Activated CD4-positive, CD25-positive, alpha-beta regulatory T cell treated with anti-CD3 and anti-CD28 coated beads, Interleukin-2, amount 50 U/mL, for 16 hours (primary cell): Measurements from ENCODE around the gene SRM.
"Not testable (repeated sequence)": the region's sequence is repeated elsewhere in the genome, so short reads cannot be mapped to it uniquely, and the experiment has no call there.

Experiments
- DNase-seq: peaks from one replicate; pipeline ENCODE4 v3.0.0-alpha.2; 2020; ENCODE audit warnings: low read depth, low spot score

SRM gene

GRCh38 chr1:11044849-11045427 lies 14.9 kb downstream of the SRM start:
- no peak for DNase-seq

GRCh38 chr1:11044086-11044848 lies 15.6 kb downstream of the SRM start:
- DNase-seq, result no peak

DNA sequence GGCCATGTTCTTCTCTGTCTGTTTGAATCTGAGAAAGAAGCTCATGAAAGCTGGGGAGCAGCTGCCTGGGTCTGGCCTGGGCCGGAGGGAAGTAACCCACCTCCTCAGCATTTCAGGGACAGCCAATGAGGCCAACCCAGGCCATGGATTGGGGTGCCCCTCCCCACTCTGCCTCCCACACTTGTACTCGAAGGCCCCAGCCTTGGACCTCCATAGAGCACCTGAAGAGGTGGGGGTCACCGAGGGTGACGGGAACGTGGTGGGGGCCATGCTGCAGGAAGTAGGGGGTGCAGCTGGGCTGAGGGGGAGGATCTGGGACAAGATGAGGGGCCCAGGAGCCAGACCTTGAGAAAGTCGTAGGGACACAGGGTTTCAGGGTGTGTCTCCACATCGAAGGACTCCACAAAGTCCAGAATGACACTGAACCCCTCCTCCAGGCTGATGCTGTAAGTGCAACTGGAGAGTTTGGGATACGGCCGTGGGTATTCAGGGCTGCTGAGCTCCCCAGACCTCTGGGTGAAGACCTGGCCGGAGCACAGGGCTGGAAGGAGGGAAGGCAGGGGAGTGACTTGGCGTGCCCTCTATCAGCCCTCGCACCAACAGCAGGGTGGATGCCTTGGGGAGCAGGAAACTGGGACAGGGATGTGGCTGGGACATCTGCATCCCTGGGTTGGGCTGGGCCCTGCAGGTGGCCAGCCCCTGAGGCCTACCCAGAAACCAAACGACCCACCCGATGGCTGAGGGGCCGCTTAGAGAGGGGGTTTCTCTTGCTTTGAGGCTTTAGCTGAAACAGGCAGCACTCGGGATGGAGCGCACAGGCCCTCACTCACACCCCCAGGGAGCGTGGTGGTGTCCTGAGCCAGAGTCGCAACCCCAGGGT lies 16.6 kb downstream of the SRM start:
- no peak for DNase-seq

- DNase-seq, result no peak
These were observed 17.8 kb downstream of the SRM start for GRCh38 chr1:11042065-11042464.

GRCh38 chr1:11041048-11041447 lies 18.8 kb downstream of the SRM start:
- no peak for DNase-seq

- DNase-seq, result not testable (repeated sequence)
These were observed 19.8 kb downstream of the SRM start for GRCh38 chr1:11040105-11040429.

DNA sequence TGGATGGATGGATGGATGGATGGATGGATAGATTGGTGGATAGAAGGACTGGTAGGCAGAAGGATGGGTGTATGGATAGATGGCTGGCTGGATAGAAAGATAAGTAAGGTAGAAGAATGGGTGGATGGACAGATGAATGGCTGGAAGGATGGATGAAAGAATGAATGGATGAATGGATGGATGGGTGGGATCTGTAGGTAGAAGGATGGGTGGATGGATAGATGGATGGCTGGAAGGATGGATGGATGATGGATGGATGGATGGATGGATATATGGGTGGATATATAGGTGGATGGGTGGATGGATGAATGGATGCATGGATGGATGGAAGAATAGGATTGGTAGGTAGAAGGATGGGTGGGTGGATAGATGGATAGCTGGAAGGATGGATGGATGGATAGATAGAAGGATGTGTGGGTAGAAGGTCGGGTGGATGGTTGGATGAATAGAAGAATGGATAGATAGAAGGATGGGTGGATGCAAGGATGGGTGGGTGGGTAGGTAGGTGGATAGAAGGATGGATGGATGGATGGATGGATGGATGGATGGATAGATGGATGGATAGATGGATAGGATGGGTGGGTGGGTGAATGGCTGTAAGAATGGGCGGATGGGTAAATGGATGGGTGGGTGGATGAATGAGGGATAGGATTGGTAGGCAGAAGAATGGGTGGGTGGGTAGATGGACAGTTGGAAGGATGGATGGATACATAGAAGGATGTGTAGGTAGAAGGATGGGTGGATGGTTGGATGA lies 20.3 kb downstream of the SRM start:
- DNase-seq, result no peak

DNA sequence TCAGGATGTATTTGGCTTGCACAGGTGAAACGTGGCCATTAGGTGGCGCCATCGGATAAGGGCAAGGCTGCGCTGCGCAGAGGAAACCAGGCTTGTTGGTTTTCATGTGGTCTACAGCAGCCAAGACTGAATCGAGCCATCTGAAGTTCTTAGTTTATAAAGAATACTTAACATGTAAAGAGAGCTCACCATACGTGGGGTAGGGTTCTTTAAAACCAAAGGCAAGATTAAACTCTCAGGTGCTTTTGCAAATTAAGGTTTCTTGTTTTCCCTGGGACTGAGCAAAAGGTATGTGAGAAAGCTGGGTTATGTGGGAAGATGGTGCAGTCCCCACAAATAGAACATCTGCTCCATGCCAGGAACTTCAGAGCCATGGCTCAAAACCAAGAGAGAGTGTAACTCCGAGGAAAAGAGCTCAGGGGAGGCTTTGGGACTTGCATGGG lies 22.1 kb downstream of the SRM start:
- peak; percentile 82 for DNase-seq

GRCh38 chr1:11037019-11037739 lies 22.6 kb downstream of the SRM start:
- DNase-seq, result not testable (repeated sequence)

DNA sequence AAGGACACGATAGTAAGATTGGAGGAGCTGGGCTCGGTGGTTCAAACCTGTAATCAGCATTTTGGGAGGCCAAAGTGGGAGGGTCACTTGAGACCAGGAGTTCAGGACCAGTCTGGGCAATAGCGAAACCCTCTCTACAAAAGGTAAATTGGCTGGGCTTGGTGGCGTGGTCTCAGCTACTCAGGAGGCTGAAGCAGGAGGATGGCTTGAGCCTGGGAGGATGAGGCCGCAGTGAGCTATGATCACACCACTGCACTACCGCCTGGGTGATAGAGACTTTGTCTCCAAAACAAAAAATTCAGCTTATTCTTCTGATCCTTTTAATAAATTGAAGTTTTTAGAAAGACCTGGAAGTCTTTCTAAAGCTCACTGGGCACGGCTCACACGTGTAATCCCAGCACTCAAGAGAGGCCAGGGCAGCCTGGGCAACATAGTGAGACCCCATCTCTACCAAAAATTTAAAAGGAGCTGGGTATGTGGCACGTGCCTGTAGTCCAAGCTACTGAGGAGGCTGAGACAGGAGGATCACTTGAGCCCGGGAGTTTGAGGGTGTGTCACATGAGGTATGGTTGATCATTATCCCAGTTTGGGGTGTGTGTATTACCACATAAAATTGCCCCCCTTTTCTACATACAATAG lies 28.1 kb downstream of the SRM start:
- DNase-seq, result no peak

- DNase-seq, result no peak
These were observed 29.0 kb downstream of the SRM start for GRCh38 chr1:11030865-11031264.

GRCh38 chr1:11028018-11028417 lies 31.8 kb downstream of the SRM start:
- no peak for DNase-seq

DNA sequence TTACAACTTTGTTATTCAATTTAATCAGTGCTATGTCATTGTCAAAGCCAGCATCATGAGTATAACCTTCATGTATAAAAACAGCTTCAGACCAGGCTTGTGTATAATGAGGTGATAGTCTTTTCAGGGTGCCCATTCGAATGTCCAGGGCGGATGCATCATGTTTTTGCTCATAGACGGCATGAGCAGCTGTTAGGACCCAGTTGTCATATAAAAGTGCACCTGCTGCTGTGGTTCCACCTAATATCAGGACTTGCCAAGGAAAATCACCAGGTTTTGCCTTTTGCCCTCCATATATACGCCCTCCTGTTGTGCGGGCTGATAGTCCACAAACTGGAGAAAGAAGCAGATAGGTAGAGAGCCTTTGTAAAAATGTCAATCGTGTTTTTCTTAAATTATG lies 32.5 kb downstream of the SRM start:
- no peak for DNase-seq

DNA sequence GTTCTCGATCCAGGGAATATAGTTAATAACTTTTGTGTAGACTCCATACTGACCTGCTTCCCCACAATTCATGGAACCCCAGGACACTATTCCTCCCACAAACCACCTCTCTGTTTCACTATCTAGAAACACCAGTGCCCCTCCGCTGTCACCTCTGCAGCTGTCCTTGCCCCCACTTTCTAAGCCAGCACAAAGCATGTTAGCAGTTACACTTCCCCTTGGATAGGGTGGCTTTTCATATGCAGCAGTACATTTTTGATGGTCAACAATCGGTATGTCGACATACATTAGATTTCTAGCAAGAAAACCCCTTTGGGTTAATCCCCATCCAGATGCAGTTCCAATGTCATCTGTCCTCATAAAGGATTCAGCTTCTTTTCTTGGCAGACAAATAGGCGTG lies 32.9 kb downstream of the SRM start:
- DNase-seq, result no peak

DNA sequence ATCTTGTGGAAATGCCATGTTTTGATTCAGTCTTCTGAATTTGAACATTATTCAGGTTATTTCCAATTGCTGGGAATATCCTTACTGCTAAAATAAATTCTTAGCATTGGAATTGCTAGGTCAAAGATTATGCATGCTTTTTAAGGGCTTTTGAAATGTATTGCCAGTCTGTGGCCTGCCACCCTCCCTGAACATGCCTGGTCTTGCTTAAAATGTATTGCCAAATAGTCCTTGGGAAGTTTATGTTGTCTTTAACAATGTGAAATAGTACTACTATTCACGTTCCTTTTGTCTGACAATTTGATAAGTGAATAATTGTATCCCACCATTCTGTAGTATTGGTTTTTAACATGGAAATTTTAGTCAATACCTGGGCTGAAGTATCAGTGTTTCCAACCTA lies 33.8 kb downstream of the SRM start:
- DNase-seq, result no peak

- DNase-seq, result no peak
These were observed 34.2 kb downstream of the SRM start for GRCh38 chr1:11025618-11026017.

DNA sequence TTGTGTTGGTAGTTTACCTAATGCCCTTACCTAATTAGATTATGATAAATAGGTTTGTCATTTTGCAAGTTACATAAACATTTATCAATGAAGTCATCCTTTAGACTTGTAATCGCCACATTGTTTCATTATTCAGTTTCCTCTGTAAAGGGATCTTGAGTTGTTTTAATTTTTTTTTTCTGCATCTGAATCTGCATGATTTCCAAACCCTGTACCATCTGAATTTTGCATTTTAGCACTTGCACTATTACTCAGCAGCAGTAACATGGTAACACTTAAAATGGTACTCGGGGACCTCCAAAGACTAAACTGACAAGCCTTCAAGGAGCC lies 35.0 kb downstream of the SRM start:
- DNase-seq, result no peak

DNA sequence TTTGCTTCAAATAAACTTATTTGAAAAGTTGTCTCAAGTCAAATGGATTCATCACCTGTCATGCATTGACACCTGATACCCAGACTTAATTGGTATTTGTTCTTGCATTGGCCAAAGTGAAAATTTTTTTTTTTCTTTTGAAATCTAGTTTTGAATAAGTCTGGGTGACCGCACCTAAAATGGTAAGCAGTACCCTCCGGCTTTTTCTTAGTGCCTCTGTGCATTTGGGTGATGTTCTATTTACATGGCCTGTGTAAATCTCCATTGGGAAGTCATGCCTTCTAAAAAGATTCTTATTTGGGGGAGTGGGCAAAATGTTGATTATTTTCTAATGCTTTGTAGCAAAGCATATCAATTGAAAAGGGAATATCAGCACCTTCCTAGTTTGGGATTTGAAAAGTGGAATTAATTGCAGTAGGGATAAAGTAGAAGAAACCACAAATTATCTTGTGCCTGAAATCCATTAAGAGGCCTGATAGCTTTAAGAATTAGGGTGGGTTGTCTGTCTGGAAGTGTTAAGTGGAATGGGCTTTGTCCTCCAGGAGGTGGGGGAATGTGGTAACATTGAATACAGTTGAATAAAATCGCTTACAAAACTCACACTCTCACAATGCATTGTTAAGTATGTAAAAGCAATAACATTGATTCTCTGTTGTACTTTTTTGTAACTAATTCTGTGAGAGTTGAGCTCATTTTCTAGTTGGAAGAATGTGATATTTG lies 35.5 kb downstream of the SRM start:
- DNase-seq, result no peak

GRCh38 chr1:11023201-11023600 lies 36.6 kb downstream of the SRM start:
- DNase-seq, result no peak

- no peak for DNase-seq
These were observed 39.8 kb downstream of the SRM start for GRCh38 chr1:11019971-11020370.
